ENCODE data around the gene AGAP3.

The AGAP3 gene

DNA sequence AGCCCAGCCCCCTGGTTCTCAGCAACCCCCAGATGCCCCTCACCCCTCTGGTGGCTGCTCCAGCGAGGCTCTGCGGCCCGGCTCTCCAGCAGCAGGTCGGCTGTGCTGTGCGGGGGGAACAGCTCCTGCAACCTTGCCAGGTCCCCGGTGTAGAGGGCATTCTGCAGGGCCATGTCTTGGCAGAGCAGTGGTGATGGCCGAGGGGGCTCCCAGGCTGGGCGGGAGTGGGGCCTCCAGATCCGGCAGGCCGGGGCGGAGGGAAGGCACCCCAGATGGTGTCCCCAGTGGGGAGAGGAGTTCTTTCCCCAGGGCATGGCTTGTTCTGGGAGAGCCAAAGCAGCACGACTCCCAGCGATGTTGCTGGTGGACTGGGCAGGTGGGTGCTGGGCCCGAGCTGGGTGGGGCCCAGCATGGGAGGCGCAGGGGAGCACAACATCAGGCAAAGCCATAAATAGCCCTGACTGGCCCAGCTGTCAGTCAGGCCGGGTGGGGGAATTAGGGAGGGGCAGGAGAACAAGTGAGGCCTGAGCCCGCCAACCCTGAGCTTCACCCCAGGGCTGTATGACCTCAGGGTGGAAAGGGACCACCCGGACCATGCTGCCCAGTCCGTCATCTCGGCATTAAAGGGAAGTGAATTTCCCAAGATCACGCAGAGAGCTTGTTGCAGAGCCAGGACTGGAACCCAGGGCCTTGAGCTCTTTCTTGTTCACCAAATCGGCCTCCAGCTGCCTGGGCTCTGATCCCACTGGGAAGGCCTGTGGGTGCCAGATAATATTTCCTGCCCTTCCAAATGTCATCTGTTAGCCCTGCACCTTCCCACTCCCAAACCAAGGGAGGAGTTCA is 101.4 kb downstream of the AGAP3 start:
- no peak for DNase-seq

DNA sequence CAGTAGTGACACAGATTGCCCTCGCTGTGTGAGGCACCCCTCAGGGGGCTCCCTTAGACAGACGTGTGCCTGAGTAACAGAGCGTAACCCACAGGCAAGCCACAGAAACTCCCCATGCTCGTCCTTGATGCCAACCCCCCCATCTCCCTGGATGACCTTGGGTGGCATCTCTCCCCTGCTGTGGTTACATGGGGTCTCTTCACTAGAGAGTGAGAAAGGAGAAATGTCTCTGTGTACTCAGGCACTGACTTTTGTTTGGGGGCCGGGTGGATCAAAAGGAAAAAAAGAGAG is 101.9 kb downstream of the AGAP3 start:
- DNase-seq: no peak

DNA sequence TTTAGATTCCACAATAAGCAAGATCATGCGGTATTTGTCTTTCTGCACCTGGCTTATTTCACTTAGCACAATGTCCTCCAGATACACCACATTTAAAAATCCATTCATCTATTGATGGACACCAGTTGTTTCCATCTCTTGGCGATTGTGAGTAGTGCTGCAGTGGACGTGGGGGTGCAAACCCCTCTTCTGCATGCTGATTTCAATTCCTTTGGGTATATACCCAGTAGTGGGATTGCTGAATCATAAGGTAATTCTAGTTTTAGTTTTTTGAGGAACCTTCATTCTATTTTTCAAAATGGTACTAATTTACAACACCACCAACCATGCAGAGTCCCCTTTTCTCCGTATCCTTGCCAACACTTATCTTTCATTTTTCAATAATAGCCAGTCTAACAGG is 102.8 kb downstream of the AGAP3 start:
- DNase-seq: no peak

DNA sequence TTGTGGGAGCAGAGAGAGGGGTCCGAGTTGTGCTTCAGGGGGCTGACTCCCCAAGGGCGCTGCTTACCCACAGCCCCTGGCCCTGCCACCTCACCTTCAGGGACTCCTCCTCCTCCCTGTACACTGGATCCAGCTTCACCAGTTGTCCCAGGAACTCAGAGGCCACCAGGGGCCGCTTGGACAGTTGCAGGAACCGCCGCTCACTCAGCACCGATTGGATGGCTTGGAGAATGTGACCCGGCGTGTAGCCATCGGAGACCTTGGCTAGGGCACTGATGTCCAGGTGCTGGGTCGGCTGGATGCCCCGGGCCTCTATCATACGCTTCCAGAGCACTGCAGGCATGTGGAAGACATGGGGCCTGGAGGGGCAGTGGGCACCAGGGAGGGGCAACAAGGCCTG is 105.3 kb downstream of the AGAP3 start:
- DNase-seq: no peak

DNA sequence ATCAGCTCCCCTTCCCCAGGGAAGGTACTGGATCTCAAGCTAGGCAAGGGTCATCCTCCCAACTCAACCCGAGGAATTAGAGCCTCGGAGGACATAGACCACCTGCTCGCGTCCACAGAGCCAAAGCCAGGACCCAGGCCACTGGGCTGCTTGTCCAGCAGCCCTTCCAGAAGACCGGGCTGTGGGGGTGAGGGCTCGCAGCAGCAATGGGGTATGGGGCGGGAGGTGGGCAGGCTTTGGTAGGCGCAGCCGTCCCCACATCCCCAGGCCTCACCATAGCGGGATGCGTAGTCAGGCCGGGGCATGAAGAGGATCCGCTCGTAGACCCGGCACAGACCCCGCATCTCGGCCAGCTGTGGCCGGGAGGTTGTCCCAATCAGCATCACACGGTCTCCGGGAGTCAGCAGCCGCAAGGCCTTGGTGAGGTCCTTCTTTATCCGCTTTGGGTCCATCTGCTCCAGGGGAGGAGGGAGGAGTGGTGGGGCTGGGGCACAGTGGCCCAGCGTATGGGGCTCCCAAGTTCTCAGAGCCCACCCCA is 105.8 kb downstream of the AGAP3 start:
- no peak for DNase-seq

DNA sequence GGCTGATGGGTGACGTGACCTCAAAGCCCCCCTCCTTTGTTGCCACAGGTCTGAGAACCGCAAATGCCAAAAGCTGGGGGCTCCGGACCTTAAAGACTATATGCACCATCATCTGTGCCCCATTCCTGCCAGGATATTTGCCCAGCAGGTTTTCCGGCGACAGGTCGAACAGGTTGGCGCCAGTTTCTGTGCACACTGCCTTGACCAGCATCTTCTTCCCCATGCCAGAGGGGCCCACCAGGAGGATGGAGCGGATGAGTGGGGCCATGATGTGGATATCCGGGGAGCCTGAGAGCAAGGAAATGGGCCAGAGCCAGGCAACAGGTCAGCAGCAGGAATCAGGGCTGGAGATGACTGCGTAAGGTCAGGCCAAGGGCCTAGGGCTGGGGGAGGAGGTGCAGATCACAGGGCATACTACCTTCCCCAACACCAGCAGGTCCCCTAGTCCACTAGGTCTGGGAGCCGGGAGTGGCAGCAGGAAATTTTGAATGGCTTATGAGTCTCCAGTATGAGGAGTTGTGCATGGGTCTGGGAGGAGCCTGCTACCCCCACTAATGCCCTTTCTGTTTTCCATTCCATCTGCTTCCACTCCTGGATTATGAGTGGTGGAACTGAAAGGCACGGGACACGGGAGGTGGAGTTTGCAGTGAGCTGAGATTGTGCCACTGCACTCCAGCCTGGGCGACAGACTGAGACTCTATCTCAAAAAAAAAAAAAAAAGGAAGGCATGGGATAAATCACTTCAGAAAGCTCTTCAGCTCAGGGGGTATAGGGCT is 107.1 kb downstream of the AGAP3 start:
- no peak for DNase-seq

Data from activated CD4-positive, alpha-beta T cell treated with anti-CD3 and anti-CD28 coated beads, Interleukin-2, amount 50 U/mL, for 16 hours (primary cell).